Putamen (tissue), 1 donor: ENCODE data around the gene NHEJ1.

Experiments
- DNase-seq: peaks from one replicate; pipeline ENCODE4 v3.0.0-alpha.2; 2016; ENCODE audit warnings: low spot score

The NHEJ1 gene

GRCh38 chr2:219182331-219183150 is 21.9 kb upstream of the NHEJ1 start:
- DNase-seq = no peak

GRCh38 chr2:219181531-219181930 is 20.9 kb upstream of the NHEJ1 start:
- DNase-seq = no peak

GRCh38 chr2:219180961-219181360 is 20.3 kb upstream of the NHEJ1 start:
- DNase-seq = no peak

- DNase-seq = no peak
Observed at GRCh38 chr2:219179601-219180465, 19.2 kb upstream of the NHEJ1 start.

GRCh38 chr2:219178377-219179175 is 18.0 kb upstream of the NHEJ1 start:
- peak; percentile 30 for DNase-seq

- DNase-seq = peak; percentile 93
Observed at GRCh38 chr2:219177552-219178376, 17.1 kb upstream of the NHEJ1 start, which contains the start of gene RETREG2. Gene RETREG2 (plus strand): TSS chr2:219178275. CDS start chr2:219178353, 78 bp downstream.

- peak; percentile 90 for DNase-seq
Observed at GRCh38 chr2:219176818-219177551, 16.4 kb upstream of the NHEJ1 start, which contains the start of gene CNPPD1. Gene CNPPD1 (minus strand): TSS chr2:219176925. CDS start chr2:219176828, 97 bp downstream.

- DNase-seq = peak; percentile 41
Observed at GRCh38 chr2:219175928-219176817, 15.6 kb upstream of the NHEJ1 start.

GRCh38 chr2:219175486-219175885 is 14.9 kb upstream of the NHEJ1 start:
- no peak for DNase-seq

- DNase-seq = no peak
Observed at GRCh38 chr2:219174801-219175200, 14.2 kb upstream of the NHEJ1 start.

- no peak for DNase-seq
Observed at GRCh38 chr2:219174146-219174545, 13.5 kb upstream of the NHEJ1 start.

- DNase-seq = no peak
Observed at GRCh38 chr2:219173176-219173575, 12.6 kb upstream of the NHEJ1 start.

- no peak for DNase-seq
Observed at GRCh38 chr2:219172231-219173154, 11.9 kb upstream of the NHEJ1 start.

- DNase-seq = peak; percentile 37
Observed at GRCh38 chr2:219171231-219171651, 10.6 kb upstream of the NHEJ1 start.

- DNase-seq = no peak
Observed at GRCh38 chr2:219169930-219170654, 9.5 kb upstream of the NHEJ1 start, which contains the start of gene SLC23A3. Gene SLC23A3 (minus strand): TSS chr2:219170029. CDS start chr2:219169984, 45 bp downstream.

- no peak for DNase-seq
Observed at GRCh38 chr2:219168932-219169331, 8.3 kb upstream of the NHEJ1 start.

- DNase-seq = no peak
Observed at GRCh38 chr2:219168526-219168925, 7.9 kb upstream of the NHEJ1 start.
